Liver (tissue), 3 donors: ENCODE results near the gene BLM.

ENCODE experiments used
- CTCF ChIP-seq: fragments of 150-350 bp; IDR thresholded peaks from 2 replicates; pipeline ENCODE4 v1.5.1; 2017; ENCODE audit warnings: improper control_type of control experiment, low read depth, low read length; ENCODE audit not compliant: missing input control
- RXRA ChIP-seq, 2 donors: IDR thresholded peaks; 2 replicates each; pipeline ENCODE4 v1.6.1; 2017 to 2018; ENCODE audit warnings: antibody characterized with exemption in 2 of 2, mild to moderate bottlenecking in 1 of 2
- donor health status: healthy.
- donor health status: healthy.

- TF ChIP-seq CTCF (no peak), RXRA (IDR thresholded peaks at IDR 0.05) (no peak)
These were observed 46.4 kb downstream of the BLM start for GRCh38 chr15:90763366-90764099.
